LHCN-M2 (cell line): Measurements from ENCODE around the gene ANKDD1A. TPM values are rescaled to one million over a fixed set of nuclear protein-coding genes. Genes with fewer than 3 reads are reported as not detected.

Source experiments
- DNase-seq: peaks from one replicate; pipeline ENCODE4 v3.0.0-alpha.2; 2012; ENCODE audit warnings: low read depth
- total RNA-seq: library from RNA; depleted of rRNA; stranded (reverse); fragments of >200 nt; gene quantifications from 2 replicates; pipeline ENCODE4 v1.2.3, GENCODE V29; 2014

The ANKDD1A gene
- total RNA-seq, 1 experiment from 2014 or later: 2.8 TPM

GRCh38 chr15:64895285-64896065 lies 16.2 kb upstream of the ANKDD1A start:
- peak; percentile 50 for DNase-seq

DNA sequence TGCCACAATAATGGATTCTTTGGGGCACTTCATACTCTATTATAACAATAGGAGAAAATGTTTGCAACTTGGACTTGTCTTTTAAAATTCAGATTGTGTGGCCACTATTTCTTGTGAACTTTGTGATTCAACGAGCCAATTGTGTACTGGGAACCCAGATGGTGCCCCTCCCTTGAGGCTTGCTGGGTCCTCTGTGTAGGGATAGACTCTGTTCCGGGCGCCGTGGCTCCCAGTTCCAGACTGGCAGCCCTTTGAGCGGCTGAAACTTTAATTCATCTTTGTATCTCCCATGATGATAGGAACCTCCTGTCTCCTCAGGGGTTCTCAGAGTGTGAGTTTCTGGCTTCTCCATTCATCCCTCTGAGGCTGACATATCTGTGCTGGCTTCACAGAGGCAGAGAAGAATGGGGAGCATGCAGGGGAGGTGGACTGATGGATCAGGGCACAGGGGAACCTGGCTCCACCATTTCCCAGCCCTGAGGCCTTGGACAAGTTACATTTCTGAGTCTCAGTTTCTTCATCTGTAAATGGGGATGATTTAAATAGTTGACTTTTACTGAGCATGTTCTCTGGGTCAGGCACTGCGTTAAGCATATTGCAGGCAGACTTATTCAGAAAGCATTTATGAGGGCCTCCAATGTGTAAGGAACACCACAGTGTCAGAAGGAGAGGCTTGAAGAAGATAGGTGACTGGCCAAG lies 15.2 kb upstream of the ANKDD1A start:
- no peak for DNase-seq

DNA sequence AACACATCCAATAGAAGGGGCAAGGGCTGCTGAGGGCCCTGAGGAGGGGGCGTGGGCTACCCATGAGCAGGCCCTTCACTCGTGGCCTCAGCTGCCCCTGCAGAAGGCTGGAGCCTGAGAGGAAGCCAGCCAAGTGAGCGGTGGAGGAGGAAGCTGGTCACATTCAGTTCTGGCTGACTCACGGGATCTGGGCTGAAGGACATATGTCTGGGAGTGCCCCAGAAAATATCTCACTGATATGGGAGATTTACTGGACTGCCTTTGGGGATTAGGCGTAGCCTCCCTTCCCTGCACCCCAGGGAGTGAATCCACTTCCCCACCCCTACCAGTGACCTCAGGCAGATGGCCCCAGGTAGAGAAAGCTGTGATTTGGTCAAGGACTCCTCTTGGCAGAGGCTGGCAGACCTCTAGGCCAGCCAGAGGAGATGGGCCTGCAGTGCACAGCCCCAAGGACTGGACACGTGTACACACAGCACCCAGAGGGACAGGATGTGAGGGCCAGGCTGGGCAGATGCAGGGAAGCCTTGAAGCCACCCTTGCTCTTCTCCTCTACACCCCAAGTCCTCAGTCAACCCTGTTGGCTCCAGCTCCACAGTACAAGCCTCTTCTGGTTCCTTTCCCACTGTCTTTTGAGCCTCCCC lies 14.2 kb upstream of the ANKDD1A start:
- DNase-seq: peak; percentile 87

GRCh38 chr15:64898406-64898805 lies 13.3 kb upstream of the ANKDD1A start:
- DNase-seq: no peak

DNA sequence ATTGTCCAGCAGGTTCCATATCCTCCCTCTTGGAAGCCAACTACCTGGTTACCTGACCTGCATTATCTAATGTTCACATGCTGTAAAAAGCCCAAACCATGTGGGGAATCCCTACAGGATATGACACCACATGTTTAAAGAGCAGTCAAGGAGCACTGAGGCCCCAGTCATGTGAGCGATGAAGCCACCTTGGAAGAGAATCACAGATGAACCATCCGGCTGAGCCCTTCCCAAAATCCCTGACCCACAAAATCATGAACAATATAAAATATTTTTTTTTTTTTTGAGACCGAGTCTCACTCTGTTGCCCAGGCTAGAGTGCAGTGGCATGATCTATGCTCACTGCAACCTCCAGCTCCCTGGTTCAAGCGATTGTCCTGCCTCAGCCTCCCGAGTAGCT lies 10.6 kb upstream of the ANKDD1A start:
- no peak for DNase-seq

- DNase-seq: no peak
Observed at GRCh38 chr15:64901914-64902313, 9.8 kb upstream of the ANKDD1A start.

DNA sequence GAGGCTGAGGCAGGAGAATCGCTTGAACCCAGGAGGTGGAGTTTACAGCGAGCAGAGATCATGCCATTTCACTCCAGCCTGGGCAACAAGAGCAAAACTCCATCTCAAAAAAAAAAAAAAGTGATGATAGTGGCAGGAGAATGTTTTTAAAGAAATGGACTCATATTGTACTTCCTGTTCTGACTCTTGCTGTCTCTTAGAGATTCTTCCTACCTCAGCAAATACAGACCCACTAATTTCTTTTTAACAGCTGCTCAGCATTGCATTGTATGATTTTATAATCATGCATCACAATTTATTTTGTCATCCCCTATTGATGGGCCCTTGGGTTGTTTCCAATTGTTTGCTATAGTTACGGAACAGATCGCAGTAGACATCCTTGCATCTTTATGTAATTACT lies 8.8 kb upstream of the ANKDD1A start:
- no peak for DNase-seq

- DNase-seq: no peak
Observed at GRCh38 chr15:64903326-64903950, 8.3 kb upstream of the ANKDD1A start.

- no peak for DNase-seq
Observed at GRCh38 chr15:64904189-64904588, 7.5 kb upstream of the ANKDD1A start.

DNA sequence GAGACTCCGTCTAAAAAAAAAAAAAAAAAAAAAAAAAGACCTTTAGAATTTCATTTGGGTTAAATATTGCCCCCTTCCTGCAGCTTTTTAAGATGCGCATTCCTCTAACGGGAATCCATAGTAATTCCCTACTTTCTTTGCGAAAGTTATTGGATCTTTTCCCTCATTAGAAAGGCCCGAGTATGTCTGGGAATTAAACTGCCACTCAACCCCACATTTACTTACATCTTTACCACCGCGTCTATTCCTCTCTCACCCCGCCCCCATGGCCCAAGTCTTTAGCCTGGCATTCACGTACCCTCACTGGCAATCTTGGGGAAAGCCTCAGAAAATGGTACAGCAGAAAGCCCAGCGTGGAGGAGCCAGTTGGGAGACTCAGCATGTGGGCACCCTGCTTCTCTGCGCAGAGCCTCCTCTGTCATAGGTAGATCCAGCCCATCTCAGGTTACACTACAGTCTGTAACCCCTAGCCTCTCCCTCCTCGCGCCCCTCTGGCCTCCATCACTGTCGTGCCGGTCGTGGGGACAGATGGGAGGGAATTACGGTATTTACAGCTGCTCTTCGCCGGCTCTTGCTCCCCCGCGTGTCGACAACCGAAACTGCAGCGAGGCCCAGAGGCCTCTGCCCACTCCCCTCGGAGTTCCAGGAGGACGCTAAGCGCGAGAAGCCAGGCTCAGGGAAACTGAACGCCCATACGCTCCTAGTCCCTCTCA lies 6.4 kb upstream of the ANKDD1A start:
- DNase-seq: no peak

DNA sequence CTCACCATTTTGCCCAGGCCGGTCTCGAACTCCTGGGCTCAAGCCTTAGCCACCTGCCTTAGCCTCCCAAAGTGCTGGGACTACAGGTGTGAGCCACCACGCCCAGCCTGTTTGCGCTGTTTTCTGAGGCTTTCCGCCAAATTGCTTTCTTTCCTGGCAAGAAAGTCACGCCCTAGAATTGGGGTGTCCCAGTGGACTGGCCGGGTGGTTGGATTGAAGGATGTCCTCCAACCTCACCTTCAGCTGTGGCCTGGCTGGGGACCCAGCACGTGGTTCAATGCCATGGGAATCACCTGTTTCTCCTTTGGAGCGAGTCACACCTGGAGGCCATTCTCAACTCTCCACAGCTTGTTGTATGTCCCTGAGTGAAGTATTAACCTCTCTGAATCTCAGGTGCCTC lies 5.8 kb upstream of the ANKDD1A start:
- no peak for DNase-seq

GRCh38 chr15:64906402-64906801 lies 5.3 kb upstream of the ANKDD1A start:
- DNase-seq: no peak

DNA sequence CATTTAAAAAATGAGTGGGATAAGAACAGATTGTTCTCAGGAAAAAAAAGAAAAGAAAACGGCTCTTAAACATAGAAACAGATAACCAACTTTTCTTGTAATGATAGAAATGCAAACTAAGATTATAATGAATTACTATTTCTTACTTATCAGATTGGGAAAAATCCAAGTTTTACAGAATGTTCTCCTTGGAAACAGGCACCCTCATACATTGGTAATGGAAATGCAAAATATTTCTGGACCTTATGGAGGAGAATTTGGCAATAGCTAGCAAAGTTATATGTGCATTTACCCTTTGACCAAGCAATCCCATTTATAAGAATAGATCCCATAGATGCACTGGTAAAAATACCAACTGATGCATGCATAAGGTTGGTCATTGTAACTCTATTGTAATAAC lies 3.7 kb upstream of the ANKDD1A start:
- DNase-seq: no peak

- DNase-seq: no peak
Observed at GRCh38 chr15:64909546-64909945, 2.2 kb upstream of the ANKDD1A start.

- DNase-seq: no peak
Observed at GRCh38 chr15:64912379-64913325, 950 bp downstream of the ANKDD1A start.

- DNase-seq: no peak
Observed at GRCh38 chr15:64915518-64916227, 4.0 kb downstream of the ANKDD1A start.

GRCh38 chr15:64916365-64916764 lies 4.7 kb downstream of the ANKDD1A start:
- DNase-seq: no peak

DNA sequence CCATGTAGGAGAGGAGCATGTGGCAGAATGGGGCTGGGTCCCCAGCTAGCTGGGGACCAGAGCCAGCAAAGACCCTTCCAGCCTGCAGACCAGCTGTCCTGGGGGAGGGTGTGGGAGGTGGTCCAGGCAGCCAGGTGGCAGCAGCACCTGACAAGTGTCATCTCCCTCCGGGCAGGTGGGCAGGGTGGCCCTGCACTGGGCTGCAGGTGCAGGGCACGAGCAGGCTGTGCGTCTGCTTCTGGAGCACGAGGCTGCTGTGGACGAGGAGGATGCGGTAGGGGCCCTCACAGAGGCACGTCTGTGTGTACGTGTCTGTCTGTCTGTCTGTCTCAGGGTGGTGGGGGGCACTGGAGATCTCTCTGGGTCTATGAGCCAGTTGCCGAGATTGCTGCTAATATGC lies 5.5 kb downstream of the ANKDD1A start:
- DNase-seq: no peak

- DNase-seq: no peak
Observed at GRCh38 chr15:64919721-64920120, 8.0 kb downstream of the ANKDD1A start.

DNA sequence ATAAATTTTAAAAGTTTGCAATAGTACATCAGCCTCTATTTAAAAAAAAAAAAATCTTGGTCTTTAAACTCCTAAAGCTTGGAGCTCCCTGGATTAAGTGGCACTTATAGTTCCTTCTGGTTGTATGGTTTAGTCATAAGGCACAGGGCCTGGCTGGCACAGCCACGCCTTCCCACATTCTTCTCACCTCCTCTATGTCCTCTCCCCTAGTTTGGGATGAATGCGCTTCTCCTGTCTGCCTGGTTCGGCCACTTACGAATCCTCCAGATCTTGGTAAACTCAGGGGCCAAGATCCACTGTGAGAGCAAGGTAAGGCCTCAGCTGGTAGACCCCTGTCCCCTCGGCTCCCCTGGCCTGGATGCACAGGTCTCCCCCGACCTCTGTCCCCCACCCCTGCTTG lies 10.0 kb downstream of the ANKDD1A start:
- no peak for DNase-seq
